ENCODE measurements around the gene GPSM1.

The GPSM1 gene

GRCh38 chr9:136385015-136385414 lies 57.7 kb downstream of the GPSM1 start:
- no peak for DNase-seq
- TF ChIP-seq CTCF (IDR thresholded peaks at IDR 0.05): no peak
- H3K27ac ChIP-seq: no peak overlapping the region
- intact Hi-C loops (cut with DNase I; ENCODE audit: low total_unique reads): no loop called here
- no peaks in the 10 kb centered on the region for H3K27me3 ChIP-seq
- H3K4me3 ChIP-seq: no peak overlapping the region
- H3K9me3 ChIP-seq: no peaks in the 10 kb centered on the region
- no peaks in the 10 kb centered on the region for H3K4me1 ChIP-seq
- peaks cover 47 to 100% (median 91%) of the 10 kb centered on the region in 3 donors for H3K36me3 ChIP-seq

DNA sequence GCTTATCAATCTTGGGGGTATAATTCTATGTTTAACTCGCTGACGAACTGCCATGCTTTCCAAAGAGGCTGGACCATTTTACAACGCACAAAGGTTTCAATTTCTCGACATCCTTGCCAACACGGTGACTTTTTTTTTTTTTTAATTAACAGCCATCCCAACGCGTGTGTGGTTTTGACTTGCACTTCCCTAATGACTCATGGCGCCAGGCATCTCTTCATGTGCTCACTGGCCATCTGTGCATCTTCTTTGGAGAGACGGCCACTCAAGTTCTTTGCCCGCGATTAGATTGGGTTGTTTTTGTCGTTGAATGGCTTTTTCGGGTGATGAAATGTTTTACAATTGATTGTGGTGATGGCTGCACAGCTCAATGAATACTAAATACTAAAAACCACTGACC lies 58.7 kb downstream of the GPSM1 start:
- Histone ChIP-seq H3K27me3 (no peaks in the 10 kb centered on the region), H3K27ac (no peak overlapping the region), H3K4me1 (no peaks in the 10 kb centered on the region), H3K9me3 (no peaks in the 10 kb centered on the region), H3K36me3 (peaks cover 43 to 91% (median 87%) of the 10 kb centered on the region in 3 donors), H3K4me3 (no peak overlapping the region)
- no peak for TF ChIP-seq CTCF (IDR thresholded peaks at IDR 0.05)
- intact Hi-C loops (cut with DNase I; ENCODE audit: low total_unique reads): no loop called here
- no peak for DNase-seq

DNA sequence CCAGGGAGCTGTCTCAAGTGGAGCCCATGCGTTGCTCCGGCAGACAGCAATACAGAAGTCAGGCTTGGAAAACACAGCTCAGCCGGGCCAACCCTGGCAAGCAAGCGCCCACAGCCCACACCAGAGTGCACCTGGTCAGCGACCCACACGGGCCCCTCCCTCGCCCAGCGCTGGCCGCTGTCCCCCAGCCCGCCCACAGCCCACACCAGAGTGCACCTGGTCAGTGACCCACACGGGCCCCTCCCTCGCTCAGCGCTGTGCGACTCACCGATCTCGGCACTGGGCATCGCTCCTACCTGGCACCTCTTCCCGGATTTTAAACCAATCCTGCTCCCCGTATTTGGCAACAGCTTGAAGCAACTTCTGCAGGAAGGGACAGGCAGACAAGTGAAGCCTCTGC lies 59.9 kb downstream of the GPSM1 start:
- H3K4me1 ChIP-seq: no peaks in the 10 kb centered on the region
- H3K36me3 ChIP-seq: peaks cover 45 to 90% (median 86%) of the 10 kb centered on the region in 3 donors
- H3K4me3 ChIP-seq: no peak overlapping the region
- no peaks in the 10 kb centered on the region for H3K27me3 ChIP-seq
- no peak for TF ChIP-seq CTCF (IDR thresholded peaks at IDR 0.05)
- no peaks in the 10 kb centered on the region for H3K9me3 ChIP-seq
- no peak overlapping the region for H3K27ac ChIP-seq
- DNase-seq: no peak
- intact Hi-C loops (cut with DNase I; ENCODE audit: low total_unique reads): no loop called here

GRCh38 chr9:136389396-136389795 lies 62.1 kb downstream of the GPSM1 start:
- peaks cover 38 to 90% (median 84%) of the 10 kb centered on the region in 3 donors for H3K36me3 ChIP-seq
- intact Hi-C loops (cut with DNase I; ENCODE audit: low total_unique reads): no loop called here
- no peak overlapping the region for H3K27ac ChIP-seq

DNA sequence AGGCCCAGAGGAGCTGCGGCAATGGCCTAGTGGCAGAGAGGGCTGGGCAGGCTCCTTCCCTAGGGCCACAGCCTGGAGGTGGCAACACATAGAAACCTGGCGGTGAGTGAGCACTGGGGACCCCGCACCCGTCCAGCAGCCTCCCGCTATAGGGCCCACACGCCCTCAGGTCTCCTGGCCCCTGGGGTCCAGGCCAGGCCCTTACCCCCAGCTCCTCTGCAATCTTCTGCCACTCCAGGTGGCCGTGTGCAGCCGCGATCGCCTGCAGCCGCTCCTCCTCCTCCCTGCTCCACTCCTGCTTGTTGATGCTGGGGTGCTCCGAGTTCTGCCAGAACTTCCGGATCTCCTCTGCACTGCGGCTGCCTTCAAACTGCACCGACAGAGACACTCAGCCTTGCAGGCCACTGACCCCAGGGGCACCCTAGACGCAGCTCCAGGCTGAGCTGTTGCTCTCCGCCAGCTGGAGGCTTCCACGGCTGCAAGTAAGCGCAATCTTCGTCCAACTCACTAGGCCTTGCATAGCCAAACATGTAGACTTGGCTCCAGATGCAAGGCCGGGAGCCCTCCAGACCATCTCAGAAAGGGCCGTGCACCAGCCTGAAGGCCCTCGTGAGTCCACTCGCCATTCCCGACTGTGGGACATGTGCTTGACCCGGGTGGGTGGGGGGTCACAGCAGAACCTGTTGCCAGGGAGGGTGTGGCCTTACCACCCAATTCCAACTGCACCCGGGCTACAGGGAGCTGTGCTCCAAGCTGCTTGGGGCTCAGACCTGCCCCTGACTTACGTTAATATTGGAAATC lies 64.6 kb downstream of the GPSM1 start:
- no peak for DNase-seq
- H3K36me3 ChIP-seq: peaks cover 57 to 91% (median 90%) of the 10 kb centered on the region in 3 donors
- H3K27ac ChIP-seq: no peak overlapping the region
- H3K27me3 ChIP-seq: no peaks in the 10 kb centered on the region
- no peak overlapping the region for H3K4me3 ChIP-seq
- TF ChIP-seq CTCF (IDR thresholded peaks at IDR 0.05): no peak
- no peaks in the 10 kb centered on the region for H3K9me3 ChIP-seq
- intact Hi-C loops (cut with DNase I; ENCODE audit: low total_unique reads): no loop called here
- no peaks in the 10 kb centered on the region for H3K4me1 ChIP-seq

More at GRCh38 chr9:136389396-136389795, 62.1 kb downstream of the GPSM1 start:
- no peak for TF ChIP-seq CTCF (IDR thresholded peaks at IDR 0.05)
- Histone ChIP-seq H3K4me1 (no peaks in the 10 kb centered on the region), H3K4me3 (no peak overlapping the region), H3K27me3 (no peaks in the 10 kb centered on the region), H3K9me3 (no peaks in the 10 kb centered on the region)
- DNase-seq: no peak
